HG03280 (cell line): ENCODE data around the gene UBD.
A peak's percentile ranks its signal among the peaks of the same experiment; 100 is the strongest.

Experiments
- ATAC-seq: cut with Tn5 transposase; IDR thresholded peaks from one replicate; pipeline ENCODE4 v1.9.1; 2021; ENCODE audit warnings: mild to moderate bottlenecking, moderate library complexity; ENCODE audit not compliant: unreplicated experiment

UBD gene

DNA sequence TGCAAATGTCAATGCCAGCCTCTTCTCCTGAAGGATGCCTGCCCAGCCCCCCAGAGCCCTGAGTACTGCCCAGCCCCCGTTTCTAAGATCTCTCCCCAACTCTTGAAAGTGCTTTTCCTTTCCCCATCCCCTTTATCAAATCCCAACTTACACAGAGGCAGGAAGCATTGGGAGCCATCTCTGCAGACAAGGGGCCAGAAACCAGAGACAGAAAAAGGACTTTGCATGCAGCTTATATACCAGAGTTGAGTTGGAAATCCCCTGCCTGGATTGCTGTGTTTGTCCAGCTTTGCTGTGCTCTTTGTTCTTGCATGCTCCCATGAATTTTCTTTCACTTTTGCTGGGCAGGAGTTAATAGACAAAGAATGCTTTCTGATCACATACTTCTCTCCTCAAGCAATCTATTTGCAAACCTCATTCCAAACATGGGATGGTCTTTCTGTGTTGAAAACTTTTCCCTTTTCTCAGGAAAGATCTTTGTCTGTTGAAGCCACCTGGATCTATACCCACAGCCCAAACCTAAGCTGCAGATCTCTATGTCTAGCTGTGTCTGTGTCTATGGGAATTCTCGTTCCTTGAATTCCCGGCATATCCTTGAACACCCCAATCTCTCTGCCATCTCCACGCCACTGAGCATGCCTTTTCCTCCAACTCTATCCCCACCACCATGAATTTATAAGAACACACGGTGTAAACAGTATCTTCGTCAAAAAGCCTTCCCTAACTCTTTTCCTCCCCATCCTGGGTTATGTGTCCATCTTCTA lies at the start of gene UBD:
UBD (minus strand) TSS at position 209 of the 764 bp plus-strand sequence; CDS start at position 178, 31 bp downstream.
- no peak for ATAC-seq

- ATAC-seq: no peak
These were observed 48.6 kb upstream of the UBD start for GRCh38 chr6:29608131-29608530.

GRCh38 chr6:29603930-29604329 lies 44.4 kb upstream of the UBD start:
- ATAC-seq: no peak

GRCh38 chr6:29603456-29603855 lies 43.9 kb upstream of the UBD start:
- ATAC-seq: no peak

- no peak for ATAC-seq
These were observed 43.2 kb upstream of the UBD start for GRCh38 chr6:29602564-29603361.

GRCh38 chr6:29598172-29598747 lies 38.7 kb upstream of the UBD start:
- no peak for ATAC-seq

GRCh38 chr6:29597184-29597583 lies 37.7 kb upstream of the UBD start:
- no peak for ATAC-seq

- no peak for ATAC-seq
These were observed 36.9 kb upstream of the UBD start for GRCh38 chr6:29596381-29596900.

GRCh38 chr6:29593199-29593855 lies 33.8 kb upstream of the UBD start:
- no peak for ATAC-seq

- ATAC-seq: no peak
These were observed 32.1 kb upstream of the UBD start for GRCh38 chr6:29591677-29592076.

GRCh38 chr6:29590218-29590808 lies 30.8 kb upstream of the UBD start:
- ATAC-seq: no peak

- ATAC-seq: peak; percentile 65
These were observed 30.0 kb upstream of the UBD start for GRCh38 chr6:29589423-29590048.

DNA sequence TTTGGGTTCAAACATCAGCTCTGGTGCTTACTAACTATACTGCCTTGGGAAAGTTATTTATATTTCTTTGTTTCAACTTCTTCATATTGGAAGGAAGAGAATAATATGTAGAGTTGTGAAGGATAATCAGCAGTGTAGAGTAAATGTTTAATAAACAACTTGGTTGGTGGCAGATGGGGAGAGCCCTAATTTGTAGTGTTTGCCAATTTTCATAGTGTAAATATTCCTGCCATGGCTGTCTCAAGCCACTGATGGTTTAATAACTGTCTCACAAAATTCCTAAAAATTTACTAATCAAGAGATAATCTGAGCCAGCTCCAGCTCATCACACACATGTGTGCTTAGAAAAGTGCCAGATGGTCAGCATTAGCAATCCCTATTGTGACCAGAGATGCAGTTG lies 25.3 kb upstream of the UBD start, which contains the start of gene OR2H2:
OR2H2 (plus strand) TSS at position 301 of the 400 bp plus-strand sequence. CDS start 2,824 bp downstream, outside the sequence.
- ATAC-seq: no peak

DNA sequence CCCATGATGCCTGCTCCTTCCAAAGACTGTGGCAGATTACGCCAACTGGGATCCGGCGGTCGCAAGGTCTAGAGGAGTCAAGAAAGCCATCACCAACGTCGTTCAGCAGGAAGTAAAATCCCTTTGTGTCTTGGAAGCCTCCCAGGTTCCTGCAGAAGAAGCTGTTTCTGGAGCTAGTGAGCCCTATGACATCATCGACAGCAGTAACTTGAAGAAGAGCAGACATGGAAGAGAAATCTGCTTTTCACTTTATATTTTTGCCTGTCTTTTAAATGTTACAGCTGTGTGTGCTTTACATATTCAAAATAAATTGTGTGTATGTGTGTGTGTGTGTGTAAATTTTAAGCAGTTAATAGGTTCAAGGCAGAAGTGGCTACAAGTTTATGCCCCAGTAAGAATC lies 18.0 kb upstream of the UBD start:
- ATAC-seq: no peak

GRCh38 chr6:29576056-29576455 lies 16.5 kb upstream of the UBD start:
- no peak for ATAC-seq

DNA sequence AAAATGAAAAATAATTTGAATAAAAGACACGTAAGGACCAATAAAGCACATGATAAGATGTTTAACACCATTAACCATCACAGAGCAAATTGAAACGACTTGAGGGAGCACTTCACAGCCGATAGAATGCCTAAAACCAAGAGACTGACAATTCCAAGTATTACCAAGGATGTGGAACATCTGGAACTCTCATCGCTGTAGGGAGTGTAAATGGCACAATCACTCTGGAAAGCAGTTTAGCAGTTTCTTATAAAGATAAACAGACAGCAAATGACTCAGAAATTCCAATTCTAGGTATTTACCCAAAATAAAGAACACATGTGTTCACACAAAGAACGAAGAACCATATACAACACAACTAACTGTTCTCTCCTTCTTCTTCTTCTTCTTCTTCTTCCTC lies 8.5 kb upstream of the UBD start:
- no peak for ATAC-seq

DNA sequence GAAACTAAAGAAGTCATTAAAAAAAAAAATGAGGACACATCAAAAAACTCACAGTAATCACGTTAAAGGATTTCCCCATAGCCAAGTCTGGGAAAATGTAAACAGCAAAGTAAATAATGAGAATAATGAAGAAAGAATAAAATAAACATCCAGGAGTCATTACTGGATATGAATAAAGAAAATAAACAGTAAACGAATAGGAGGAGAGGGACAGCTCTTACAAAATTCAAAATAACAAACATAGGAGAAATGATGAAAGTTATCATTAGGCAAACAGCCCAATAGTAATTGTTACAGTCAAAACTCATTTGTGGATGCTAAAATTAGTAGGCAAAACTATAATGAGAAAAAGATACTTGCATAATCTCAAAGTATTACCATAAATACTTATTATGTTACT lies 8.0 kb upstream of the UBD start:
- ATAC-seq: no peak

- no peak for ATAC-seq
These were observed 7.3 kb upstream of the UBD start for GRCh38 chr6:29566856-29567255.

GRCh38 chr6:29564875-29565274 lies 5.3 kb upstream of the UBD start:
- ATAC-seq: no peak

GRCh38 chr6:29563435-29563965 lies 4.0 kb upstream of the UBD start:
- ATAC-seq: no peak
